ENCODE results near the gene PCSK9.
"Not testable (repeated sequence)": the region's sequence is repeated elsewhere in the genome, so short reads cannot be mapped to it uniquely, and the experiment has no call there.

PCSK9 gene

DNA sequence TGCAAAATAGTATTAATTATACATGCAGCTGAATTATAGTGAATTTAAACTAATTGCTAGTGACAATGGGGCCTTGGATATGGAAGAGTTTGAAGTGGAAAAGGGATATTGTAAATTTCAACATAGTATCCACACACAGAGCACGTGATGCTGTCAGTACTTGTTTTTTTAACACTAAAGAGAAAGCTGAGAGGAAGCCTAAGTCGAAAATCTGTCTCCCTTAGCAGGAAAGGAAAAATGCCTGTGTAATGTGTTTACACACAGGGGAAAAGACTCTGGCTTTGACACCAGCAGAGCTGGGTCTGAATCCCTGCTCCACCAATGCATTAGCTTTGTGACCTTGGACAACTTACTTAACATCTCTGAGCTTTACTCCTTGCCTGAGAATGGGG lies 42.6 kb downstream of the PCSK9 start:
- DNase-seq: no peak

DNA sequence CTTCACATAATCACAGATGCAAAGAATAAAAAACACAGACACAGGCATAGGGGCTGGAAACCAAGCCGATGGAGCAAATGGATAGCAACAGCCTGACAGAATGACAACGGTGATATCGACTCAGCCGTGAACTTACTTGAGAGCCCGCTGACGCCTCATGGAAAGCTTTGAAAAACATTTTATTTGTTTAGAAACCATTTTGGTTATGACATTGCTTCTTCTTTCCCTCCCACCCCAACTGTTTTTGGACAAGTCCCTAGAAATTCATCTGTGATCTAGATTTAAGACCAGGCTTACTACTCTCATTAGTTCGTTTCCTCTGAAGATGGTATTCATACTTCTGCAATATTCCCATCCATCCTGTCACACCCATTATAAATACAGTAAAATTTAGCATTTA lies 44.9 kb downstream of the PCSK9 start:
- DNase-seq: no peak

DNA sequence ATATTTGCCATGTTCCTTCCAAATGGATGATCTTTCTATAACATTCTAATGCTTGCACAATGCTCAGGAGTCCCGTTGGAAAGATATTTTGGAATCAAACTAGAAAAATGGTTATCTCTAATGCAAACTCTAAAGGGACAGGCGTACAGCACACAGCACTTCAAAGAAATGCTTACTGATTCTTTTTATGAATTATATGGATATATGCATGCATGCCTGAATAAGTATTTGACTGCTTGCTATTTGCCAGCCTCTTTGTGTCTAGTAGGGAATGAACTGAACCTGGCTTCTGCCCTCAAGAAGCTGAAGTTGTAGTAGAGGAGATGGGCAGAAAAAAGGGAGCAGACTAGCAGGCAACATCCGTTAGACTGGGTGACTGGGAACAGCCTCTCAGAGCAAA lies 48.1 kb downstream of the PCSK9 start:
- DNase-seq: no peak

DNA sequence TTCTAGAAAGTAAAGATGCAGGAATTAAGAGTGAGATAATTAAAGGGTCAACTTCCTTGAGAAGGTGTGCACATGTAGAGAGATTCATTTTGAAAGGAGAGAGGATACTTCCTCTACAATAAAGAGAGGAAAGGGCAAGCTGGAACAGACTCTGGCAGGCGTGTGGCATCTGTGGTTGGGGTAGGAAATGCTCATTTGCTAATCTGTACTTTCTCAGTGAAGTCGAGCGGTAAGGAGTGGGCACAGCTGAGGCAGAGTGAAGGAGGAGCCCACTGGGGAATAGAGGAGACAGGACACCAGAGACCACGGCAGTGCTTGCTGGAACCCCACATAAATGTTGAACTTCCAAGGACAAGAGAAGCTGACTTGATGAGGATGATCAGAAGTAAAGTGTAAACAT lies 49.1 kb downstream of the PCSK9 start:
- no peak for DNase-seq

DNA sequence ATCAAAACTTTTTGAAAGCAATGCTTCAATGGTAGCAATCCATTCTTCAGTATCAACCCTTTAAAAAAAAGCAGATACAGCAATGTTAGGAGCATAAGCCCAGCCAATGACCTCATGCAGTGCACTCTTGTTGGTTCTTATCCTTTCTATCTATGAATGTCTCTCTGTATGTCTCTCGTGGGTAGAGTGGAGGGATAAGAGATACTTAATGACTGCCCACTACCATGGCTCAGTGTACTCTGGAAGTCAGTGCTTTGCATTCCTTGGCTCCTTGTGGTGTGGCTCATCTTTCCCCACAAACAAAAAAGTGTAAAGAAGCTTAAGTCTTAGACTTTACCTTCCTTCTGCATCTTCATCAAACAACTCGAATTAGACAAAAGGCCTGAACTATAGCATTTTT lies 50.3 kb downstream of the PCSK9 start:
- DNase-seq: no peak

DNA sequence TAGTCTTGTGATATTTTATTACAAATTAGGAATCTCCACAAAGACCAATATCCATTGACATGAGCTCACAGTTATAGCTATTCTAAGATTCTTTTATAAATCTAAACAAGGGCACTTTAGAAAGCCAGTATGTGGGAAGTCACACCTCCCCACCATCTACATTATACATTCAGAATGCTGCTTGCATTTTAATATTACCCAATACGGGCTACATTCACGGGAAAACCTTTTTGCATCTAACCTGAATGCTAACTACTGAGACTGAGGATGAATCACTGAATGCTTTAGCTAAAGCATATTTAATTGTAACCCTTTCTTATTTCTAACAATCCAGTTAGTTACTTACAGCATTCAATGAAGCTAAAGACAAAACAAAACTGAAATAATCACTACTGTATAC lies 53.1 kb downstream of the PCSK9 start:
- DNase-seq: no peak

DNA sequence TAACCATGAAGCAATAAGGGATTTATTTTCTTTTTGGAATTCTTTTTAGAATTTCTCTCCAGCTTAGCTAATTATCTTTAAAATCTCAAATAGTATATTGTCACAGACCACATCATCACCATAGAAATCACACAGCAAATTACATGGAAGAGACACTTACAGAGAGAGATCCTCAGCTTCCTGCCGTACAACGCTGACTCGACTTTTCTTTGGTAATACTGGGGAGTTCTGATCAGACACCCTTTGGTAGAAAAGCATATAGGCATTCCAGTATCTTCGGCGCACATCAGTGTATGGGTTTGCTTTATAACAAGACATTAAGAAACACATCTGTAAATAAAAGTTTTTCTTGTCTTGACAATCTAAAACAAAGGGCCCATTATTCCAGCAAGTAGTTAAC lies 55.7 kb downstream of the PCSK9 start:
- DNase-seq: no peak

DNA sequence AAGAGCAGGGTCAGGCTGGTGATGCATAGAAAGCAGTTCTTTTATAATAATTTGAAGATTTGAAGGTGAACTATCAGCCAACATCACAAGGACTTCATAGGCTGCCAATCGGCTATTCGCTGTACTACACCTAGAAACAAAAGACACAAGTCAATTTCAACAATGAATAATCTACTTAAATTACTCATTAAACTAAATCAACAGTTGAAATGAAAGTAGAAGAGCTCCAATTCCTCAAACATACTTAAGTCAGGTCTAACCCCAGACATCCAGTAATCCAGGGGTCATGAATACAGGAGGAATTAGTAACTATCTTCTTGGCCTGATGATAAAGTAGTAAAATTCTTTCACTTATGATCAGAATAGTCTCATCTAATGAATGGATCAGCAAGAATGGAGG lies 64.5 kb downstream of the PCSK9 start:
- DNase-seq: no peak

DNA sequence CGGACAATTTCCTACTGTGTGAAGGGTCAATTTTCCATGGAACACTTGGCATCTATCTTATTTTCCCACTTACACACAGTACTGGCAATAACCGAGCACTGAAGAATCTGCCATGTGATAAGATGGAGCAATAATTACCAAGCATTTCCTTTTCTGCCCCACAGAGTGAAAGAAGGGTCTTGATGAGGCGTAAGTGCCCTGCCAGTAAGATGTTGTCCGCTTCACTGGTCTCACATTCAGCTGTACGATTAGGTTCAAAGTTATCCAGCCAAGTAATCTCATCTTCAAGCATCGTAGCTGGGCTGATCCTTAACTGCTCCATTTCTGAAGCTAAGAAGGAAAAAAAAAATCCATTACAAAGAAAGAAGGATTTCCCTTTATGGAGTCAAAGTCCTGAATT lies 67.8 kb downstream of the PCSK9 start:
- DNase-seq: no peak

DNA sequence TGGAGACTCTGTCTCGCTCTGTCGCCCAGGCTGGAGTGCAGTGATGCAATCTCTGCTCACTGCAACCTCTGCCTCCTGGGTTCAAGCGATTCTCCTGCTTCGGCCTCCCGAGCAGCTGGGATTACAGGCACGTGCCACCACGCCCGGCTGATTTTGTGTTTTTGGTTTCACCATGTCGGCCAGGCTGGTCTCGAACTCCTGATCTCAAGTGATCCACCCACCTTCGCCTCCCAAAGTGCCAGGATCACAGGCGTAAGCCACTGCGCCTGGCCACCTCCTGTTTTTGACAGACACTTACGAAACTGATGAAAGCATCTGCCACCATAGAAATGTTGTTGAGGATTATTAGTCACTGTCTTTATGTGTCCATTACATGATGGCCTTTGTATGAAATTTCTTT lies 69.7 kb downstream of the PCSK9 start:
- not testable (repeated sequence) for DNase-seq

All from NCI-H1436 treated with DMSO at 0.1 percent for 48 hours (cell line).